Neuronal stem cell (in vitro differentiated cells): ENCODE results near the gene TRIP13.

ENCODE experiments used
- DNase-seq: peaks from one replicate; pipeline ENCODE4 v3.0.0-alpha.2; 2013; ENCODE audit warnings: low spot score
- H2AFZ ChIP-seq: one replicate; pipeline ENCODE4 v1.6.1; 2013; ENCODE audit warnings: mild to moderate bottlenecking, low read length, inconsistent platforms
- H2AK5ac ChIP-seq: 2 replicates; pipeline ENCODE4 v1.6.1; 2013; ENCODE audit warnings: low read depth, mild to moderate bottlenecking, inconsistent platforms, low read length, moderate library complexity, mixed read lengths
- H2BK120ac ChIP-seq: 2 replicates; pipeline ENCODE4 v1.6.1; 2013; ENCODE audit warnings: low read depth, mild to moderate bottlenecking, inconsistent platforms, low read length, moderate library complexity, mixed read lengths
- H2BK12ac ChIP-seq: one replicate; pipeline ENCODE4 v1.6.1; 2013; ENCODE audit warnings: low read length, inconsistent platforms
- H2BK15ac ChIP-seq: 2 replicates; pipeline ENCODE4 v1.6.1; 2013; ENCODE audit warnings: mild to moderate bottlenecking, low read length, inconsistent platforms, mixed read lengths
- H2BK5ac ChIP-seq: one replicate; pipeline ENCODE4 v1.6.1; 2013; ENCODE audit warnings: inconsistent platforms, mild to moderate bottlenecking, low read length, moderate library complexity
- H3K14ac ChIP-seq: one replicate; pipeline ENCODE4 v1.6.1; 2013; ENCODE audit warnings: low read length, inconsistent platforms
- H3K18ac ChIP-seq: 2 replicates; pipeline ENCODE4 v1.6.1; 2013; ENCODE audit warnings: low read length, inconsistent platforms
- H3K23ac ChIP-seq: 2 replicates; pipeline ENCODE4 v1.6.1; 2013; ENCODE audit warnings: low read depth, mild to moderate bottlenecking, mixed read lengths, low read length, inconsistent platforms; ENCODE audit not compliant: poor library complexity
- H3K27ac ChIP-seq: replicated peaks from 3 replicates; pipeline ENCODE4 v1.5.1; 2013; ENCODE audit warnings: low read length, inconsistent platforms
- H3K27me3 ChIP-seq, 3 experiments: 2 replicates each; pipeline ENCODE4 v1.6.1; 2013; ENCODE audit warnings: low read length in 3 of 3, mild to moderate bottlenecking in 2 of 3, inconsistent platforms in 1 of 3, low read depth in 1 of 3, mixed read lengths in 1 of 3, moderate library complexity in 1 of 3; ENCODE audit not compliant: control insufficient read depth in 3 of 3, insufficient read depth in 3 of 3
- H3K36me3 ChIP-seq, 2 donors: replicated peaks in 1 of 2; 2 replicates each; pipeline ENCODE4 v1.6.1; 2013; ENCODE audit warnings: low read length in 2 of 2; ENCODE audit not compliant: control insufficient read depth in 2 of 2, insufficient read depth in 2 of 2
- H3K4ac ChIP-seq: 2 replicates; pipeline ENCODE4 v1.6.1; 2013; ENCODE audit warnings: inconsistent platforms, mild to moderate bottlenecking, low read length, moderate library complexity
- H3K4me1 ChIP-seq, 2 donors: 1 replicate in 1 of 2; 2 replicates in 1 of 2; pipeline ENCODE4 v1.6.1; 2013; ENCODE audit warnings: low read length in 2 of 2, low read depth in 1 of 2; ENCODE audit not compliant: control insufficient read depth in 2 of 2, insufficient read depth in 1 of 2
- H3K4me2 ChIP-seq: one replicate; pipeline ENCODE4 v1.6.1; 2013; ENCODE audit warnings: mild to moderate bottlenecking, low read length, inconsistent platforms; ENCODE audit not compliant: insufficient read depth, poor library complexity, severe bottlenecking
- H3K4me3 ChIP-seq, 2 donors: 2 replicates each; pipeline ENCODE4 v1.5.1; 2013; ENCODE audit warnings: low read length in 2 of 2, mild to moderate bottlenecking in 2 of 2, inconsistent platforms in 1 of 2, moderate library complexity in 1 of 2
- H3K79me1 ChIP-seq: one replicate; pipeline ENCODE4 v1.6.1; 2013; ENCODE audit warnings: low read depth, mild to moderate bottlenecking, inconsistent platforms, low read length, moderate library complexity
- H3K9ac ChIP-seq: one replicate; pipeline ENCODE4 v1.6.1; 2013; ENCODE audit warnings: mild to moderate bottlenecking, low read depth, low read length, inconsistent platforms; ENCODE audit not compliant: poor library complexity
- H3K9me3 ChIP-seq, 2 donors: replicated peaks in 1 of 2; 2 replicates each; pipeline versions ENCODE3 to v1.6.1; 2013; ENCODE audit warnings: low read length in 2 of 2, mild to moderate bottlenecking in 2 of 2, inconsistent platforms in 1 of 2, low read depth in 1 of 2, mixed read lengths in 1 of 2, moderate library complexity in 1 of 2; ENCODE audit not compliant: control insufficient read depth in 2 of 2, insufficient read depth in 1 of 2
- H4K8ac ChIP-seq: one replicate; pipeline ENCODE4 v1.6.1; 2013; ENCODE audit warnings: low read depth, mild to moderate bottlenecking, inconsistent platforms, low read length, moderate library complexity
- H4K91ac ChIP-seq: one replicate; pipeline ENCODE4 v1.6.1; 2013; ENCODE audit warnings: low read length, low read depth, mild to moderate bottlenecking, inconsistent platforms; ENCODE audit not compliant: poor library complexity
- WGBS, 2 donors: extraction: QIAGEN DNeasy Blood & Tissue Kit; methylation state at CpG; one replicate each; pipeline ENCODE4 v1.1.7; 2013; ENCODE audit warnings: missing lambda C conversion rate in 2 of 2, mixed read lengths in 1 of 2; ENCODE audit not compliant: insufficient read length in 2 of 2, insufficient replicate concordance in 1 of 2; ENCODE audit errors: extremely low coverage in 2 of 2; 5-methylcytosine and 5-hydroxymethylcytosine counted together

The TRIP13 gene

GRCh38 chr5:893711-894110, 1.0 kb downstream of the TRIP13 start:
- H2AFZ ChIP-seq, result no peak overlapping the region
- no peaks in the 10 kb centered on the region for H3K27me3 ChIP-seq
- peak overlapping the region; percentile 72 for H2AK5ac ChIP-seq

GRCh38 chr5:900781-901180, 8.1 kb downstream of the TRIP13 start:
- H2BK120ac ChIP-seq, result no peak overlapping the region
- no peak overlapping the region for H2AFZ ChIP-seq
- H3K9me3 ChIP-seq, result no peaks in the 10 kb centered on the region
- H3K18ac ChIP-seq, result no peak overlapping the region
- no peak for DNase-seq
- H3K14ac ChIP-seq, result no peak overlapping the region
- H3K27me3 ChIP-seq, result no peaks in the 10 kb centered on the region
- no peak overlapping the region for H3K4me3 ChIP-seq
- H3K27ac ChIP-seq, result no peak overlapping the region
- H2BK12ac ChIP-seq, result no peak overlapping the region
- no peak overlapping the region for H4K91ac ChIP-seq
- peaks cover 2% of the 10 kb centered on the region for H3K79me1 ChIP-seq
- no peak overlapping the region for H3K4ac ChIP-seq
- H3K4me2 ChIP-seq, result no peak overlapping the region
- H3K9ac ChIP-seq, result no peak overlapping the region
- H2BK15ac ChIP-seq, result no peak overlapping the region
- no peak overlapping the region for H3K23ac ChIP-seq
- no peak overlapping the region for H2BK5ac ChIP-seq
- H3K4me1 ChIP-seq, result no peaks in the 10 kb centered on the region
- H3K36me3 ChIP-seq, result peaks cover 25 to 71% of the 10 kb centered on the region in 2 donors
- H2AK5ac ChIP-seq, result no peak overlapping the region
- no CpG with 5 or more reads among the region's 4 CpGs for WGBS, 2 donors
- no peak overlapping the region for H4K8ac ChIP-seq

More at GRCh38 chr5:893711-894110, 1.0 kb downstream of the TRIP13 start:
- no peak for DNase-seq
- no peak overlapping the region for H2BK120ac ChIP-seq
- no peak overlapping the region for H4K91ac ChIP-seq
- peak overlapping the region; percentile 93 for H3K4me2 ChIP-seq
- H3K14ac ChIP-seq, result no peak overlapping the region
- H2BK12ac ChIP-seq, result no peak overlapping the region
- H3K79me1 ChIP-seq, result peaks cover 20% of the 10 kb centered on the region
- peaks cover 34 to 64% of the 10 kb centered on the region in 2 donors for H3K36me3 ChIP-seq
- WGBS, 2 donors, result no CpG with 5 or more reads among the region's 9 CpGs
- no peak overlapping the region for H4K8ac ChIP-seq
- H2BK15ac ChIP-seq, result no peak overlapping the region
- H3K23ac ChIP-seq, result peak overlapping the region; percentile 51
- no peak overlapping the region for H3K27ac ChIP-seq
- H3K18ac ChIP-seq, result no peak overlapping the region
- H3K4me3 ChIP-seq, result peak overlapping the region; percentile 76 to 86
- no peaks in the 10 kb centered on the region for H3K9me3 ChIP-seq
- H3K9ac ChIP-seq, result peak overlapping the region; percentile 50
- no peak overlapping the region for H2BK5ac ChIP-seq
- H3K4ac ChIP-seq, result no peak overlapping the region
- peaks cover 11 to 15% of the 10 kb centered on the region in 2 donors for H3K4me1 ChIP-seq

- no peak overlapping the region for H3K4me3 ChIP-seq
- H3K36me3 ChIP-seq, result peaks cover 31 to 74% of the 10 kb centered on the region in 2 donors
- no peak for DNase-seq
- H3K9me3 ChIP-seq, result no peaks in the 10 kb centered on the region
- H2BK5ac ChIP-seq, result no peak overlapping the region
- H3K18ac ChIP-seq, result no peak overlapping the region
- H3K9ac ChIP-seq, result no peak overlapping the region
- H3K23ac ChIP-seq, result no peak overlapping the region
- H3K14ac ChIP-seq, result no peak overlapping the region
- no peak overlapping the region for H3K4ac ChIP-seq
- H3K4me2 ChIP-seq, result no peak overlapping the region
- H2AK5ac ChIP-seq, result no peak overlapping the region
- H2AFZ ChIP-seq, result no peak overlapping the region
- no CpG with 5 or more reads among the region's 16 CpGs for WGBS, 2 donors
- H2BK15ac ChIP-seq, result no peak overlapping the region
- no peak overlapping the region for H4K8ac ChIP-seq
- no peak overlapping the region for H2BK120ac ChIP-seq
- peaks cover 1% of the 10 kb centered on the region for H3K79me1 ChIP-seq
- no peak overlapping the region for H3K27ac ChIP-seq
- H3K4me1 ChIP-seq, result no peaks in the 10 kb centered on the region
- H4K91ac ChIP-seq, result no peak overlapping the region
- no peaks in the 10 kb centered on the region for H3K27me3 ChIP-seq
- no peak overlapping the region for H2BK12ac ChIP-seq
These were observed 9.6 kb downstream of the TRIP13 start for GRCh38 chr5:902129-902916.

- Histone ChIP-seq H2BK12ac (no peak overlapping the region), H2AFZ (no peak overlapping the region), H3K4me3 (no peak overlapping the region), H3K36me3 (peaks cover 41 to 86% of the 10 kb centered on the region in 2 donors), H3K4me1 (no peaks in the 10 kb centered on the region), H3K14ac (no peak overlapping the region), H3K23ac (no peak overlapping the region), H4K8ac (no peak overlapping the region), H3K9me3 (no peaks in the 10 kb centered on the region), H3K27ac (no peak overlapping the region), H2BK15ac (no peak overlapping the region), H3K27me3 (no peaks in the 10 kb centered on the region), H2BK120ac (no peak overlapping the region), H3K4me2 (no peak overlapping the region), H2AK5ac (no peak overlapping the region), H3K18ac (no peak overlapping the region), H3K4ac (no peak overlapping the region), H3K9ac (no peak overlapping the region), H2BK5ac (no peak overlapping the region), H4K91ac (no peak overlapping the region), H3K79me1 (peaks cover 1% of the 10 kb centered on the region)
- no CpG with 5 or more reads among the region's 6 CpGs for WGBS, 2 donors
- DNase-seq, result no peak
These were observed 11.0 kb downstream of the TRIP13 start for GRCh38 chr5:903756-904096.
